Measurements from ENCODE around the gene GPSM3.

Gene GPSM3

DNA sequence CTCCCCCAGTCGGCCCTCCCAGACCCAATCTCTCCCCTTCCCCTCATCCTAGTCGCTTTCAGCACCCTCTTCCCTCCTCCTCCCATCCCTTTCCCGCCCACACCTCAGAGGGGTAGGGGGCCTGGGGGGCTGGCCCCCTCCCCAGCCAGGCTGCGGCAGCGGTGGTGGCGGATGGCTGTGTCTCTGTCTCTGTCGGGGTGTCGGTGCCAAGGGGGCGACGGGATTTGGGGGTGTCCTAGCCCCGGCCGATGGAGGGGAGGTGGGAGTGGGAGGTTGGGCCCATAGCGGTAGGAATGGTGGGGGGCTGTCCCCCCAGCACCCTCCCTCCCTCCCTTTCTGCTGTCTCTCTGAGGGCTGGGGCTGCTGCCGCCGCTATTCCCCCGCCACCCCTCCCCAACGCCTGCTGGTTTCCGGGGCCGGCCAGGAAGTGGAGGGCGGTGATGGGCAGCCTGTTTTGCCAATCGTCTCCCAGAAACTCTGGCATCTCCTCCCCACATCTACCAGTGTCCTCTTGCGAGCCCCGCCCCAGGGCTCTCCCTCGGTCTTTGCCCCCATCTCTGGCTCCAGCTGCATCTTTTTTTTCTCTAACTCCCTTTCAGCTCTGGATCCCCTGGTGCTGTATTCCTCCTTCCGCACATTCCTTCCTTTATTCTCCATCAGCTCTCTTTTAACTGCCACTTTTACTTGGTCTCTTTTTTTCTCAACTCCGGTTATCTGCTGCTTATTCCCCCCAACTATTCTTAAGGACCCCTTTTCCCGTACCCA, 16.6 kb downstream of the GPSM3 start, which contains the start of gene AGPAT1:
TSS of gene AGPAT1 (minus strand) at position 374 of the 765 bp plus-strand sequence. CDS start 4,588 bp downstream, outside the sequence.
- FAIRE-seq: no peak
- DNase-seq (ENCODE audit: insufficient read length, low spot score): peak; percentile 97

GRCh38 chr6:32175322-32175710, 17.1 kb downstream of the GPSM3 start:
- DNase-seq (ENCODE audit: insufficient read length, low spot score): no peak
- FAIRE-seq: no peak

DNA sequence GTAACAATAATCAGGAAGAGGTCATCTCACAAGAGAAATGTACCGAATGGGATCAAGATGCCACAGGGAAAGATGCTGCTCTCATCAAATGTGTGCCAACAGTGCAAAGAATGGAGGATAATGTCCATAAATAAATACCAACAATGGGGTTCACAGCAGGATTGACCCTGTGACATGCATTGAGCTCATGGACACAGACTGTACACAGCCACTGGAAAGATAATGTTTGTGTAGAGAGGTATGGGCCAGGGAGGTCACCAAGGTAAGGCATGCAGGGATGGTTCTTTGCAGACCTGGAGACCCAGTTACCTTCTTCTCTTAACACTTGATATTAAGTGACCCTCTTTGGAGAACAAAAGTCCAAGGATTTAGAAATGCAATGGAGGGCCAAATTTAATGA, 18.0 kb downstream of the GPSM3 start:
- no peak for DNase-seq (ENCODE audit: insufficient read length, low spot score)
- no peak for FAIRE-seq

GRCh38 chr6:32173051-32173727, 19.3 kb downstream of the GPSM3 start:
- DNase-seq (ENCODE audit: insufficient read length, low spot score): no peak
- FAIRE-seq: no peak

DNA sequence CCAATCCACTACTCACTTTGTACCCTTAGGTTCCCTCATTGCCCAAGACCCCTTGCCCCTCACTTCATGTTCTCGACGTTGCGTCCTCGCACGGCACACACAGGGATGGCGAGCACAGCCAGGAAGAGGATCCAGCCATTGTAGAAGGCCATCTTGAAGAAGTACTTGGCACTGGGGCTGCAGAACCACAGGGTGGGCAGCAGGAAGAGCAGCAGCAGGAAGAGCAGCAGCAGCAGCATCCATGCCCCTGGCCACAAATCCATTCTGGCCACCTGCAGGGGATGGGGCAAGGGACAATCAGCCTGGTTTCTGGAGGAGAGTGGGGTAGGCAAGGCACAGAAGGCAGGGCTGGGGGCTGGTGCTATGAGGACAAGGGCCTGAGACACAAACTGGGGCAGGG, 21.2 kb downstream of the GPSM3 start:
- DNase-seq (ENCODE audit: insufficient read length, low spot score) (no peak), FAIRE-seq (no peak)

GRCh38 chr6:32170294-32170693, 22.1 kb downstream of the GPSM3 start:
- DNase-seq (ENCODE audit: insufficient read length, low spot score): no peak
- no peak for FAIRE-seq

DNA sequence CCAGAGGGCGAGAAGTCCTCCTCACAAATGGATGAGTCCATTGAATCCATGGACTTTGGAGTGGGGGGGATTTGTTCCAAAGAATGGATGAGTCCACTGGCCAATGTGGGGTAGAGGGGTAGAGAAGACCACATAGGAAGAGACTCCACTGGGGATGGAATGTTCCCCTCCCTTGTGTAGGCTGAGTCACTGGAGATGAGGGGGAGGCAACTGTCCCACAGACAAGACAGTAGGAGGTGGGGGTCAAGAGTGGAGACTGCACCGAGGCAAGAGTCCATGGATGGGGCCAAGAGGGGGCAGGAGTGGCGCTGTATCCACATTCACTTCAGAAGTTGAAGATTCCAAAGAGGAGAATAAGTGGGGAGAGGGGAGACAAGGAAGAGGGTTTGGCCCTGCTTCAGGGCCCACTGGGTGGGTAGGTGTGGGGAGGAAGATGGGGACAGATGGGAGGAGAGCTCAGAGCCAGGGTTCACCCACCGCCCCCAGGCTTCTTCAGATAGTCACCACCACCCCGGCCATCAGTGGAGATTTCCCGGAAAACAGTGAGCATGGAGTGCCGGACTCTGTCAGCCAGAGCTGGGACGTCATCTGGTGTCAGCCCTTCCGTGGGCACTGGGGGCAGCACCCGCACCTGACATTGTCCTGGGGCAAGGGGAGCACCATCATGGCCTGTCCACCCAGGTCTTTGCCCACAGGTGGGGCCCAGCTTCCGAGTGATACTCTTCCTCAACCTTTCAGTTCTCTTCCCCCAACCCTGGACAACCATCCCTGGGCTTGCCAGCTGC, 23.4 kb downstream of the GPSM3 start:
- DNase-seq (ENCODE audit: insufficient read length, low spot score) (no peak), FAIRE-seq (no peak)

DNA sequence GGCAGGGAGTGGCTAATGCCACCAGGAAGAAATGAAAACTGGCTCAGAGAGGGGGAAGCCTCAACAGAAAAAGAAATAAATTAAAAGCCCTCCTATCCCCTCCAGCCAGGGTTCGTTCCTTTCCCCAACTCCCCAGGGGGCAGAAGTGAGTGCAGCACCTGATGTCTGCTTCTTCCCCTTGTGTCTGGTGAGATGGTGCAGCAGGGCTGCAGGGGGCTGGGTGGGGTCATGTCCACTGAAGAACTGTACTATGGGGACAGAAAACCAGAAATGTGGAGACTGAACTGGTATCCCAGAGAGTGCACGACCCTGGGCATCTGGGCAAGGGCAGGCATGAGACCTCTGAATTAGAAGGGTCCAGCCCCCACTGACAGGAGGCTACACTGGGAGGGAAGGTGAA, 24.1 kb downstream of the GPSM3 start:
- FAIRE-seq (no peak), DNase-seq (ENCODE audit: insufficient read length, low spot score) (no peak)

- DNase-seq (ENCODE audit: insufficient read length, low spot score) (no peak), FAIRE-seq (no peak)
Observed at GRCh38 chr6:32167761-32168262, 24.6 kb downstream of the GPSM3 start.

- FAIRE-seq: no peak
- no peak for DNase-seq (ENCODE audit: insufficient read length, low spot score)
Observed at GRCh38 chr6:32167154-32167760, 25.2 kb downstream of the GPSM3 start.

DNA sequence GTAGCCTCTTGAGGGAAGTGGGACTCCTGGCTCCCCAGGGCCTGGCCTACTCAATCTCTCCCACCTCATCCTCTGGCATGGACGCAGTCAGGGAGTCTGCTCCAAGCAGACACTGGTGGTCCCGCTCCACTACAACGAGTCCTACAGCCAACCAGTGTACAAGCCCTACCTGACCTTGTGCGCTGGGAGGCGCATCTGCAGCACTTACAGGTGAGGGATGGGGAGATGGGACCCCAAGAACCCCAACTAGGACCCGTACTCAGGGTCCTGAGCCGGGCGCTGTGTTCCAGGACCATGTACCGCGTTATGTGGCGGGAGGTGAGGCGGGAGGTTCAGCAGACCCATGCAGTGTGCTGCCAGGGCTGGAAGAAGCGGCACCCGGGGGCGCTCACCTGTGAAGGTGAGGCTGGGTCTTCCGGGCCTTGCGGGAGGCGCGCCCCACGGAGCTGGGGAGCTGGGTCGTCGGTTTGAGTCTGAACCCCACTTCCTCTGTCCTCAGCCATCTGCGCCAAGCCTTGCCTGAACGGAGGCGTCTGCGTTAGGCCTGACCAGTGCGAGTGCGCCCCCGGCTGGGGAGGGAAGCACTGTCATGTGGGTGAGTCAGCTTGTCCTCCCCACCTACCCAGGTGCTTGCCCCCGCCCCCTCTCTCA, 25.9 kb downstream of the GPSM3 start:
- DNase-seq (ENCODE audit: insufficient read length, low spot score) (no peak), FAIRE-seq (no peak)

DNA sequence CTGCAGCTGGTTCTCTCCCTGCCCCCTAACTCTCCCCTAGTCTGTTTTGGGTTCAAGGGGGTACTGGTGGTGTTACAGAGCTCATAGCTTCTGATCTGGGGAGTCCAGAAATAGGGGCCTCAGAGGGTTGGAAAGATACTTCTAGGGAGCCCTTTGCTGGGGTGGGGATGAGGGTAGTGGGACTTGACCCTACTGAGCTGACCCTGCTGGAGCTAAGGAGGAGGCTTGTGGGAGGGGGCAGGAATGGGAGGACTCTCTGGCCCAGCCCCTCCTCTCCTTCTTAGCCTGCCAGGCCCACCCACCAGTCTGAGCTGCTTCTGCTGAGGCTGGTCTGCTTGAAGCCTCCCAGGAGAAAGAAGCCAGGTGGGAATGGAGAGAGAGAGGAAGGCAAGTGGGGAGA, 28.1 kb downstream of the GPSM3 start, which contains the start of gene EGFL8:
TSS of gene EGFL8 (plus strand) at position 301 of the 400 bp plus-strand sequence. CDS start 1,571 bp downstream, outside the sequence.
- DNase-seq (ENCODE audit: insufficient read length, low spot score): no peak
- no peak for FAIRE-seq

GRCh38 chr6:32163559-32164258, 28.7 kb downstream of the GPSM3 start:
- FAIRE-seq (no peak), DNase-seq (ENCODE audit: insufficient read length, low spot score) (no peak)

- DNase-seq (ENCODE audit: insufficient read length, low spot score) (no peak), FAIRE-seq (no peak)
Observed at GRCh38 chr6:32158052-32158451, 34.4 kb downstream of the GPSM3 start.

DNA sequence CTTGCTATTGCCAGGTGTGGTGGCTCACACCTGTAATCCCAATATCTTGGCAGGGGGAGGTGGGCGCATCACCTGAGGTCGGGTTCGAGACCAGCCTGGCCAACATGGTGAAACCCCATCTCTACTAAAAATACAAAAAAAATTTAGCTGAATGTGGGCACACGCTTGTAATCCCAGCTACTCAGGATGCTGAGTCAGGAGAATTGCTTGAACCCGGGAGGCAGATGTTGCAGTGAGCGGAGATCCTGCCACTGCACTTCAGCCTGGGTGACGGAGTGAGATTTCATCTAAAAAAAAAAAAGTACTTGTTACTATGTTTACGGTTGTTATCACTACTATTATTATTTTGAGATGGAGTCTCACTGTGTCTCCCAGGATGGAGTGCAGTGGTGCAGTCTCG, 35.6 kb downstream of the GPSM3 start:
- DNase-seq (ENCODE audit: insufficient read length, low spot score) (no peak), FAIRE-seq (no peak)

DNA sequence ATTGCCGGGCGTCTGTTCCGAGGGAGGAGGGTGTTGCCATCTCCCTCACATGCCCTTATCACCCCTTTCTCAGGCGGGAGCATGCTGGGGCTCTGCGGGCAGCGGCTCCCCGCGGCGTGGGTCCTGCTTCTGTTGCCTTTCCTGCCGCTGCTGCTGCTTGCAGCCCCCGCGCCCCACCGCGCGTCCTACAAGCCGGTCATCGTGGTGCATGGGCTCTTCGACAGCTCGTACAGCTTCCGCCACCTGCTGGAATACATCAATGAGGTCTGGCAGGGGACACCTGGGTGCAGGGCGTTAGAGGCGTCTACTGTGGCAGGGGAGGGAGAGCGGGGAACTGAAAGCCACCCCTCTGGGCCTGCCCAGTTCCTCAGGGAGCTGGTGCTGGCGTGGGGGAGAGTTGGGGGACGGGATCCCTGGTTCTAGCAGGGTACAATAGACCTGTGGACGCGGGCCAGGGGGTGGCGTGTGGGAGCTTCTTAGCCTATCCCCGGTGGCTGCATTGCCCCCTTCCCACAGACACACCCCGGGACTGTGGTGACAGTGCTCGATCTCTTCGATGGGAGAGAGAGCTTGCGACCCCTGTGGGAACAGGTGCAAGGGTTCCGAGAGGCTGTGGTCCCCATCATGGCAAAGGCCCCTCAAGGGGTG, 37.8 kb downstream of the GPSM3 start:
- FAIRE-seq (no peak), DNase-seq (ENCODE audit: insufficient read length, low spot score) (peak; percentile 71)

DNA sequence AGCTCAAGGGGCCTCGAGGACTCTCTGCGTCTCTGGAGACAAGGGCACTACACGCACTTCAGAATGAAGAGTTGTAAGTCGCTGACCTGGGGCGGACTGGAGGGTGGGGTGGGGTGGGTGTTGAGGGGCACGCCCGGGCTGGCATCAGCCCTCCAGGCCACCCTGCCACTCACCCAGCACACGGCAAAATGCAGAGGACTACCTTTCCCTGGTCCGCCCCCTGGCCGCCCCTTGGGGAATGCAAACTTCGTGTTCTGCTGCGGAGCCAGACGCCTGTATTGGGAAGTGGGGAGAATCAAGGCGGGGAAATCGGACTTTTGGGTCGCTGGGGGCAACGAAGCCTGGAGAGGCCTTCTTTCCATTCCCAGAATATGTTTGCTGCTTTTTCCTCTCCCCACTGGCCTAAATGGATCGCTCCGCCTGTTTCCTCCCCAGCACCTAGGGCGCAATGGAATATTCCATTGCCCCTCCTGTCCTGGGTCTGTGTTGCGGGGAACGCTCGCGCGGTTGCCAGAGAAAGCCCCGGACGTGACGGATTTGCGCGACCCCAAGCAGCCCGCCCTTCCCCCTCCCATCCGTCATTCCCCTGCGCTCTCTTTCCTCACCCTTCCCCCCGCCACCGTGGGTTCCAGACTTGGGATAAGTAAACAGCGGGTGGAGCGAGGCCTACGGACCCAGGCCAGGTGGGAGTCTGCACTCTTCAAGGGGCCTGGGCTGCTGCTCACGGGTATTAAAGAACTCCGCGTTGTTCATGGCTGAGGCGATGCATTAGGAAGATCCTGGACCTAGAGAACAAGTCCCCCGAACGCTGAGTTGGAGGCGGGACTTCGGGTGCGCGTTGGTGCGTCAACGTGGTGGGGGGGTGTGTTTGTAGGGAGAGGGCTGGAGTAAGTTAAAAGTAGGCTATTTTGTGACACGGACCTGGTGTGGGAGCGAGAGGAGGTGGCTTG, 38.6 kb downstream of the GPSM3 start, which contains the start of gene PPT2:
TSS of gene PPT2 (plus strand) at position 578 of the 950 bp plus-strand sequence. CDS start 454 bp downstream, outside the sequence.
- peak; percentile 92 for FAIRE-seq

More for the DNA sequence above, 38.6 kb downstream of the GPSM3 start, which contains the start of gene PPT2:
- DNase-seq (ENCODE audit: insufficient read length, low spot score): peak; percentile 91

All from HTR-8/SVneo (cell line).